Spleen (tissue), 11 donors: ENCODE results near the gene RNF126. TPM values are rescaled to one million over a fixed set of nuclear protein-coding genes. Genes with fewer than 3 reads are reported as not detected.

Experiments used
- DNase-seq: peaks from one replicate; pipeline ENCODE4 v3.0.0-alpha.2; 2020
- H3K27ac ChIP-seq, 8 donors: fragments of 200-600 bp; sonication (generic) in 7 of 8; 1 replicate in 4 of 8; 2 replicates in 4 of 8; pipeline versions ENCODE4 v1.5.0 to v1.8.0; 2016 to 2021; ENCODE audit warnings: inconsistent platforms in 4 of 8, mild to moderate bottlenecking in 4 of 8, moderate library complexity in 1 of 8
- H3K27me3 ChIP-seq, 7 donors: fragments of 200-600 bp; sonication (generic) in 6 of 7; replicated peaks in 1 of 7; 1 replicate in 4 of 7; 2 replicates in 3 of 7; pipeline versions ENCODE4 v1.5.0 to v1.8.0; 2016 to 2021; ENCODE audit warnings: inconsistent platforms in 3 of 7, mild to moderate bottlenecking in 1 of 7
- H3K36me3 ChIP-seq, 6 donors: fragments of 200-600 bp; sonication (generic) in 5 of 6; 1 replicate in 4 of 6; 2 replicates in 2 of 6; pipeline versions ENCODE4 v1.5.0 to v1.8.0; 2016 to 2021; ENCODE audit warnings: inconsistent platforms in 2 of 6
- H3K4me1 ChIP-seq, 6 donors: fragments of 200-600 bp; sonication (generic) in 5 of 6; 1 replicate in 3 of 6; 2 replicates in 3 of 6; pipeline versions ENCODE4 v1.5.0 to v1.8.0; 2016 to 2021; ENCODE audit warnings: inconsistent platforms in 3 of 6
- H3K4me3 ChIP-seq, 8 donors: fragments of 200-600 bp; sonication (generic) in 7 of 8; 1 replicate in 4 of 8; 2 replicates in 4 of 8; pipeline versions ENCODE4 v1.5.0 to v1.8.0; 2016 to 2021; ENCODE audit warnings: inconsistent platforms in 4 of 8, mild to moderate bottlenecking in 4 of 8, moderate library complexity in 2 of 8
- H3K9me3 ChIP-seq, 8 donors: fragments of 200-600 bp; sonication (generic) in 7 of 8; 1 replicate in 4 of 8; 2 replicates in 4 of 8; pipeline versions ENCODE4 v1.5.0 to v1.8.0; 2016 to 2021; ENCODE audit warnings: inconsistent platforms in 4 of 8
- CTCF ChIP-seq, 11 experiments: fragments of 200-600 bp in 7 of 11; fragments of 450-650 bp in 4 of 11; sonication (generic) in 4 of 11; IDR thresholded peaks in 8 of 11; conservative IDR thresholded peaks in 3 of 11; 1 replicate in 7 of 11; 2 replicates in 4 of 11; pipeline versions ENCODE4 v1.4.0 to v1.8.0; 2016 to 2021; ENCODE audit warnings: antibody characterized with exemption in 11 of 11, inconsistent platforms in 4 of 11, mild to moderate bottlenecking in 1 of 11
- POLR2A ChIP-seq, 3 donors: fragments of 450-650 bp; IDR thresholded peaks; one replicate each; pipeline ENCODE4 v1.5.1; 2017; ENCODE audit warnings: antibody characterized with exemption in 3 of 3, mild to moderate bottlenecking in 1 of 3
- POLR2AphosphoS5 ChIP-seq, 3 donors: sonication (generic); formaldehyde crosslinking; IDR thresholded peaks; one replicate each; pipeline ENCODE4 v1.5.1; 2017; ENCODE audit warnings: antibody characterized with exemption in 3 of 3
- WGBS, 5 donors: extraction: QIAGEN DNeasy Blood & Tissue Kit in 3 of 5; methylation state at CpG; one replicate each; pipeline versions ENCODE4 v1.1.5 to v1.1.7; 2013 to 2018; 5-methylcytosine and 5-hydroxymethylcytosine counted together
- intact Hi-C: fragments of 100-400 bp; cut with DNase I; formaldehyde crosslinking; loops from one replicate; pipeline ENCODE4 v1.15.0; 2023; ENCODE audit warnings: low total_unique reads
- polyA plus RNA-seq, 3 donors: library from polyadenylated mRNA; stranded (reverse); fragments of 200-250 nt; gene quantifications; one replicate each; pipeline ENCODE4 v1.2.1, GENCODE V29; 2013
- total RNA-seq, 7 donors: library from RNA; depleted of rRNA in 3 of 7; stranded (reverse); fragments of >200 nt in 3 of 7; fragmentation: NEBNext Ultra II Directional in 4 of 7; extraction: Animal tissue kit (Norgen Biotek cat#: 25700) in 4 of 7; gene quantifications; one replicate each; pipeline versions ENCODE4 v1.1.0 to v1.2.1, GENCODE V29; 2016 to 2021
- donor health status: healthy with polysubstance abuse.
- donor health status: DM: no; HTN: no; CAD: no; lungs with moderate emphysema.
- donor health status: DM: no; HTN: no; CAD: no.
- donor health status: Bipolar disorder and iron deficiency.
- donor health status: healthy.
- donor health status: DM: no; HTN: no; CAD: no.
- donor health status: DM: yes; HTN: yes; CAD: no.

RNF126 gene
- total and polyA plus RNA-seq, 10 donors, result 38.1 to 95.1 (median 54.8) TPM

- H3K9me3 ChIP-seq, result no peaks in the 10 kb centered on the region
- H3K4me3 ChIP-seq, result no peak overlapping the region
- no peak for TF ChIP-seq POLR2AphosphoS5 (IDR thresholded peaks at IDR 0.05)
- no peak for TF ChIP-seq POLR2A (IDR thresholded peaks at IDR 0.05)
- TF ChIP-seq CTCF (IDR thresholded peaks at IDR 0.05 in 8 of 11, conservative IDR thresholded peaks at IDR 0.05 in 3 of 11), result no peak
- peaks cover 0 to 15% (median 4%) of the 10 kb centered on the region in 6 donors for H3K4me1 ChIP-seq
- peaks cover 0 to 88% (median 77%) of the 10 kb centered on the region in 6 donors for H3K36me3 ChIP-seq
- no peak for DNase-seq
- intact Hi-C loops, result no loop called here
- WGBS, 5 donors, result 94 to 97% (median 96%) methylated on average over 28 to 48 of the region's 51 CpGs
- H3K27me3 ChIP-seq, result peaks cover 0 to 13% (median 0%) of the 10 kb centered on the region in 7 donors
- no peak overlapping the region for H3K27ac ChIP-seq
Measured at GRCh38 chr19:620166-620862, 42.7 kb downstream of the RNF126 start.

GRCh38 chr19:619286-620002 lies 43.6 kb downstream of the RNF126 start:
- peaks cover 0 to 14% (median 0%) of the 10 kb centered on the region in 7 donors for H3K27me3 ChIP-seq
- H3K4me3 ChIP-seq, result no peak overlapping the region
- H3K4me1 ChIP-seq, result peaks cover 0 to 15% (median 5%) of the 10 kb centered on the region in 6 donors
- H3K36me3 ChIP-seq, result peaks cover 0 to 79% (median 69%) of the 10 kb centered on the region in 6 donors
- no peak overlapping the region for H3K27ac ChIP-seq
- no peaks in the 10 kb centered on the region for H3K9me3 ChIP-seq
- DNase-seq, result no peak
- 93 to 97% (median 96%) methylated on average over 23 to 47 of the region's 47 CpGs for WGBS, 5 donors
- no peak for TF ChIP-seq POLR2AphosphoS5 (IDR thresholded peaks at IDR 0.05)
- TF ChIP-seq CTCF (IDR thresholded peaks at IDR 0.05 in 8 of 11, conservative IDR thresholded peaks at IDR 0.05 in 3 of 11), result no peak
- no peak for TF ChIP-seq POLR2A (IDR thresholded peaks at IDR 0.05)
- intact Hi-C loops, result no loop called here

GRCh38 chr19:618674-619285 lies 44.2 kb downstream of the RNF126 start:
- TF ChIP-seq CTCF (IDR thresholded peaks at IDR 0.05 in 8 of 11, conservative IDR thresholded peaks at IDR 0.05 in 3 of 11) (no peak), POLR2A (IDR thresholded peaks at IDR 0.05) (no peak), POLR2AphosphoS5 (IDR thresholded peaks at IDR 0.05) (no peak)
- peaks cover 0 to 72% (median 65%) of the 10 kb centered on the region in 6 donors for H3K36me3 ChIP-seq

More at GRCh38 chr19:618674-619285, 44.2 kb downstream of the RNF126 start:
- Histone ChIP-seq H3K27me3 (peaks cover 0 to 14% (median 0%) of the 10 kb centered on the region in 7 donors), H3K4me3 (no peak overlapping the region), H3K9me3 (no peaks in the 10 kb centered on the region), H3K27ac (no peak overlapping the region), H3K4me1 (peaks cover 0 to 15% (median 5%) of the 10 kb centered on the region in 6 donors)
- 91 to 97% (median 93%) methylated on average over 23 to 27 of the region's 27 CpGs for WGBS, 5 donors
- intact Hi-C loops, result no loop called here
- no peak for DNase-seq
